OCI-LY7 (cell line): ENCODE results near the gene NUDT3.

Experiments used
- EZH2phosphoT487 ChIP-seq: fragments of 200-600 bp; sonication (generic); IDR thresholded peaks from 2 replicates; pipeline ENCODE4 v1.6.1; 2018; ENCODE audit warnings: low read depth, borderline replicate concordance, mild to moderate bottlenecking, mixed run types, antibody characterized with exemption, low read length, moderate library complexity, mixed read lengths
- TF ChIP-seq, protein P1 (sequence below): fragments of 200-600 bp; sonication (generic); conservative IDR thresholded peaks from 2 replicates; pipeline ENCODE4 v1.5.1; 2014; ENCODE audit warnings: mild to moderate bottlenecking, antibody characterized with exemption, low read length, moderate library complexity, mixed read lengths

- TF ChIP-seq, protein P1, sequence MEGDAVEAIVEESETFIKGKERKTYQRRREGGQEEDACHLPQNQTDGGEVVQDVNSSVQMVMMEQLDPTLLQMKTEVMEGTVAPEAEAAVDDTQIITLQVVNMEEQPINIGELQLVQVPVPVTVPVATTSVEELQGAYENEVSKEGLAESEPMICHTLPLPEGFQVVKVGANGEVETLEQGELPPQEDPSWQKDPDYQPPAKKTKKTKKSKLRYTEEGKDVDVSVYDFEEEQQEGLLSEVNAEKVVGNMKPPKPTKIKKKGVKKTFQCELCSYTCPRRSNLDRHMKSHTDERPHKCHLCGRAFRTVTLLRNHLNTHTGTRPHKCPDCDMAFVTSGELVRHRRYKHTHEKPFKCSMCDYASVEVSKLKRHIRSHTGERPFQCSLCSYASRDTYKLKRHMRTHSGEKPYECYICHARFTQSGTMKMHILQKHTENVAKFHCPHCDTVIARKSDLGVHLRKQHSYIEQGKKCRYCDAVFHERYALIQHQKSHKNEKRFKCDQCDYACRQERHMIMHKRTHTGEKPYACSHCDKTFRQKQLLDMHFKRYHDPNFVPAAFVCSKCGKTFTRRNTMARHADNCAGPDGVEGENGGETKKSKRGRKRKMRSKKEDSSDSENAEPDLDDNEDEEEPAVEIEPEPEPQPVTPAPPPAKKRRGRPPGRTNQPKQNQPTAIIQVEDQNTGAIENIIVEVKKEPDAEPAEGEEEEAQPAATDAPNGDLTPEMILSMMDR, result no peak
- TF ChIP-seq EZH2phosphoT487, result no peak
Observed at GRCh38 chr6:34295721-34296120, 96.7 kb downstream of the NUDT3 start.
